T47D (cell line): Measurements from ENCODE around the gene NOTCH1.

Source experiments
- DNase-seq, 2 experiments: peaks; one replicate each; pipeline versions ENCODE4 v3.0.0 to v3.0.0-alpha.2; 2011 to 2012; ENCODE audit warnings: low read depth in 1 of 2, low spot score in 1 of 2
- JUND ChIP-seq: IDR thresholded peaks from 2 replicates; pipeline ENCODE4 v1.6.1; 2012; ENCODE audit warnings: low read depth
- in situ Hi-C: cut with HindIII; loops from 2 replicates; pipeline ENCODE4 v1.10.0; 2016; ENCODE audit warnings: low sequenced_read_pairs, low pct_unique_long_range_greater_than_20kb

Gene NOTCH1

GRCh38 chr9:136505406-136506403 is 40.1 kb downstream of the NOTCH1 start:
- DNase-seq: no peak
- in situ Hi-C loops: no loop called here
- no peak for TF ChIP-seq JUND

DNA sequence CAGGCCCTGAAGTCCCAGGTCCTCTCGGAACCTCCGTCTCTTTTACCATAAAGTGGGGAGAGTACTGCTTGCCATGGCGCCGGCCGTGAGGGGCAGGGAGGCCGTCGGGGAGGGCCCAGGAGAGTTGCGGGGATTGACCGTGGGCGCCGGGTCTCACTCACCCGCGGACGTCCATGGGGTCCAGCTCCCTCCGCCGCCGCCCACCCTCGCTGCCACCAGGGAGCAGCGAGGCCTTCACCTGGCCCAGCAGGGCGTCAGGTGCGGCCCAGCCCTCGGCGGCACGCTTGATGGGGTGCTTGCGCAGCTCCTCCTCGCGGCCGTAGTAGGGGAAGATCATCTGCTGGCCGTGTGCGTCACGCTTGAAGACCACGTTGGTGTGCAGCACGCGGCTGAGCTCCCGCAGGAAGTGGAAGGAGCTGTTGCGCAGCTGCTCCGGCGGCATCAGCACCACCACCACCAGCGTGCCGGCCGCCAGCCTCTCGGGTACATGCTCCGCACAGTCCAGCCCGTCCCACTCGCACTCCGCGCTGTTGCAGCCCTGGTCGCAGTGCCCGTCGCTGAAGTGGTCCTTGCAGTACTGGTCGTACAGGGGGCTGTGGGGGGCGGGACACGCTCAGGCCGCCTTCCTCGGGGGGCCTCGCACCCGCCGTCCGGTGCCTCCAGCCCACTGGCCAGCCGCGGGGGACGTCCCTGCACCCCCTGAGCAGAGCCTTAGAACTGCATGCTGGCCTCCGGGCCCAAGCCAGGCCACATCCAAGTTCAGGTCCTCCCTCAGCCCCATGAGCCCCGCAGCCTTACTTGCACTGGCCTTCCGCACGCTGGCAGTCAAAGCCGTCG is 41.1 kb downstream of the NOTCH1 start:
- no peak for TF ChIP-seq JUND
- DNase-seq: no peak
- in situ Hi-C loops: no loop called here

GRCh38 chr9:136502940-136503550 is 42.8 kb downstream of the NOTCH1 start:
- DNase-seq: no peak
- in situ Hi-C loops: no loop called here
- TF ChIP-seq JUND: no peak

DNA sequence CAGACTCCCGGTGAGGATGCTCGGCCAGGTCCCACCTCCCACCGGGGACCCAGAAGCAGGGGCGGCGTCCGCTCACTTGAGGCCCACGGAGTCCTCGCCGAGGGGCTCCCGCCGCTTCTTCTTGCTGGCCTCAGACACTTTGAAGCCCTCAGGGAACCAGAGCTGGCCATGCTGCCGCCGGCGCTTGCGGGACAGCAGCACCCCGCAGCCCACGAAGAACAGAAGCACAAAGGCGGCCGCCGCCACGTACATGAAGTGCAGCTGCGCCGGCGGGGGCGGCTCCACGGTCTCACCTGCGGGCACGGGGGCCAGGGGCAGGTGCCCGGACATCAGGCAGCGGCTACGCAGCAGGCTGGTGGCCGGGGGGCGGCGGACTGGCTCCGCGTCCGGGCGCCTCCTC is 43.7 kb downstream of the NOTCH1 start:
- DNase-seq: no peak
- TF ChIP-seq JUND: no peak
- in situ Hi-C loops: no loop called here

- in situ Hi-C loops: no loop called here
- no peak for DNase-seq
- no peak for TF ChIP-seq JUND
These were observed 44.2 kb downstream of the NOTCH1 start for GRCh38 chr9:136501686-136502085.

- in situ Hi-C loops: no loop called here
- DNase-seq: no peak
- TF ChIP-seq JUND: no peak
These were observed 45.6 kb downstream of the NOTCH1 start for GRCh38 chr9:136499935-136500910.

DNA sequence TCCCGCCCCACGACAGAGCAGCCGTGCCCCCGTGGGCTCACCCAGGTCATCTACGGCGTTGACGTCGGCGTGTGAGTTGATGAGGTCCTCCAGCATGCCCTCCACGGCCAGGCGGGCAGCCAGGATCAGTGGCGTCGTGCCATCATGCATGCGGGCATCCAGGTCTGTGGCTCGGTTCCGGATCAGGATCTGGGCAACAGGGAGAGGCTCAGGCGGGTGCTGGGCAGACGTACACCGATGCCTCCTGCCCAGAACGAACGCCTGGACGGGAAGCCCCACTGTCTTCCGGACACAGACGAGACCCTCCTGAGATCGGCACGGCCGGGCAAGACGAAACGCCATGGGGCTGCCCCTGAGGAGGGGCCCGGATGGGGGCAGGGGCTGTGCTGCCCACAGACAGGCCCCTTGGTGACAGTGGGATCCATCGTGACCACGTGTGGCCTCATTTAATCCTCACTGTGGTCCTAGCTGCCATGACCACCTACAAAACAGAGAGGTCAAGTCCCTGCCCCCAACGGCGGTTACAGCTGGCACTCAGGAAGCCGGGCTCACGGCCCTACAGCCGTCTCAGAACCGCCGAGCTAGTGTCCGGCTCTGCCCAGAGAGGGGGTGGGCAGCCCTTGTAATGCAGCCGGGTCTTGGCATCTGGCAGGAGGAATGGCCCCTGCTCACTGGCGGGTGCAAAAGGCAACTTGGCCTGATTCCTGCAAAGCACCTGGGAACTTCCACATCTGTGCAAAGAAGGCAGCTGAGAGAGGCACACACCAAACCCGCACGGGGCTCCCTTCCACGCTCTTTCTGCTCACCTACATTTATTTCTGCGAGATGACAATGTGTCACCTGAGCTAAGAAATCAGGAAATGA is 46.5 kb downstream of the NOTCH1 start:
- DNase-seq: no peak
- in situ Hi-C loops: no loop called here
- TF ChIP-seq JUND: no peak

DNA sequence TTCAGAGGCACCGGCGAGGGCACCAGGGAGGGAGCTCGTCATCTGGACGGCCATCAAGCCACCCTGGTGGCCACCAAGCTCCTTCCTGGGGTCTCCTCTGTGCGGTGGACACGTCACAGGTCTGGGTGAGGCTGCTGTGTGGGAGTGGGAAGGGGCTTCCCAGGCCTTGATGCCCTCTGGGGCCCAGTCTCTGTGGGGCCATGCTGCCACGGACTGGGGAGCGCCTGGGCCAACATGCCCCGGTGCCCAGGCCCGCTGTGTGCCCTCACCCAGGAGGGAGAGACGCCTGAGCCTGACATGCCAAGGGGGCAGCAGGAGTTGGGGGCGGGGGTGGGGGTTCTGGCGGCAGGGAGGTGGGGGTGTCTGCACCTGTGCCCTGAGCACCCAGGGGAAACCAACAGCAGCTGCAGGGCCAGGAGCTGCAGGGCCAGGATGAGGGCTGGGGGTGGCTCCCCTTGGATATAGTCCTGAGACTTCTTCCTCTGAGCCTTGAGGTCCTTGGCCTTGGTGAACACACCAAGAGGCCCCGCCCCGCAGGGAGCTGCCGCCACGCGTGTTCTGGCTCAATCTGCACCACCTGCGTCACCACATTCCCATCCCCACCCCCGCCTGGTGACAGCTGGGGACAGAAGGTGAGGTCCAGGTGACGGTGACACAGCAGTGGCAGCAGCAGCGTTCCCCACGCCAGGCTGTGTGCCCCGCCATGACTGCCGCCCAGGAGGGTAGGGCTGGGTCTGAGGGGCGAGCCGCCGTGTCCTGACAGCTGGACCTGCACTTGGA is 47.7 kb downstream of the NOTCH1 start:
- no peak for TF ChIP-seq JUND
- in situ Hi-C loops: no loop called here
- DNase-seq: no peak

DNA sequence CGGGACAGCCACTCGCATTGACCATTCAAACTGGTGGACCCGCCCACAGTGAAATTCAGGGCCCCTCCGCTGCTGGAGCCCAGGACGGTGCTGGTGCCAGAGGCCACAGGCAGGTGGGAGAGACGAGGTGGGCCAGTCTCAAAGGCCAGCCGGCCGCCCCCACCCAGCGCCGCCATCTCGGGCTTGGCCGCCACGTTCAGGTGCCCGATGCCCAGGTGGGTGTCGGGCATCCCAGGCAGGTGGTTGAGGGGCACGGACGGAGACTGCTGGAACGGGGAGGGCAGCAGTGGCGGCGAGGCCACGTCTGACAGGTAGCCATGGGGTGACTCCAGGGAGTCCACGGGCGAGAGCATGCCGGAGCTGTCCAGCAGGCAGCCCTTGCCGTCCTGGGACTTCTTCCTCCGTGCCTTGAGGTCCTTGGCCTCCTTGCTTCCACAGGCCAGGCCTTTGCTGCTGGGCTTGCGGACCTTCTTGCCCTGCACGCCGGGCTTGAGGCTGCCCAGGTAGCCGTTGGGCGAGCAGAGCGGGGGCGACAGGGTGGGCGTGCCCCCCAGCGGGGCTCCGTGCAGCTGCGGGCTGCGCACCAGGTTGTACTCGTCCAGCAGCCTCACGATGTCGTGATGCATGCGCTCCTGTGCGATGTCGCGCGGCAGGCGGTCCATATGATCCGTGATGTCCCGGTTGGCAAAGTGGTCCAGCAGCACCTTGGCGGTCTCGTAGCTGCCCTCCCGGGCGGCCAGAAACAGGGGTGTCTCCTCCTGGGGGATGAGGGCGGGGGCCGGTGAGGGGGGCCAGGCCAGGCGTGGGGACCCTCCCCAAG is 48.8 kb downstream of the NOTCH1 start:
- no peak for TF ChIP-seq JUND
- no peak for DNase-seq
- in situ Hi-C loops: no loop called here
